Measurements from ENCODE around the gene BPTF.
"Not testable (repeated sequence)": the region's sequence is repeated elsewhere in the genome, so short reads cannot be mapped to it uniquely, and the experiment has no call there.

The BPTF gene

DNA sequence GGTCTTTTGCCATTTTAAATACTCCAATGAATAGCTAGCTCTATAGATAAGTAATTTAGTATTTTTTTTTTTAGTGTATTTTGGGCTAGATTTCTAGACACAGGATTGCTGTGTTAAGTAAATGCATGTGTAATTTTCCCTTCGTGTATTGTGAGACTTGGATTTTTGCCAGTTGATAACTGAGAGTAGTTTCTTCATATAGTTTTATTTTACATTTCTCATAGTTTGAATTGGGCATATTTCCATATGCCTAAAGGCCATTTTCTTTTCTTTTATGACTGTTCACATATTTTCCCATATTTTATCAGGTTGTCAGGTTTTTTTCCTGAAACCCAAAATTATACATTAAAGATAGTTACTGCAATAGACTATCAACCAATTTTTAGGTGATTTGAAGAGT, 59.4 kb downstream of the BPTF start:
- no peak for DNase-seq

DNA sequence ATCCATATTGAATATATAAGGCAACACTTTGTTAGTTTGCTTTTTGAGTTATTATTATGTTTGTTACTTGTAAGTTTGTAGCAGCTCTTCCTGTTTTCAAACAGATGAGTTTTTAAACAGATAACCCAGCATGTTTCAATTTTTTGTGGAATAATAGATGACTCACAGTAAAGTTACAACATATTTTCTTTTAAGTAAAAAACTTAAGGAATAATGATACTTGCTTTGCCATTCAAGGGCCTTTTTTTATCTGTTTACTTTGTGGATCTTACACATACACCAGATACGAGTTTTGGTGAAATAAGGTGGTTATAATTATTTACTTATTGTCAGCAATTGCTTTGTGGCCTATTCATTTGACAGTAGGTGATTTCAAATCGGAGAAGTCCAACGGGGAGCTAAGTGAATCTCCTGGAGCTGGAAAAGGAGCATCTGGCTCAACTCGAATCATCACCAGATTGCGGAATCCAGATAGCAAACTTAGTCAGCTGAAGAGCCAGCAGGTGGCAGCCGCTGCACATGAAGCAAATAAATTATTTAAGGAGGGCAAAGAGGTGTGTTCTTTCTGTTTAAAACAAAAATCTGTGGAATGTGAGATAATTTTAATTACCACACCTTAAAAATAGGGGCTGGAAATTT, 66.3 kb downstream of the BPTF start:
- no peak for DNase-seq

DNA sequence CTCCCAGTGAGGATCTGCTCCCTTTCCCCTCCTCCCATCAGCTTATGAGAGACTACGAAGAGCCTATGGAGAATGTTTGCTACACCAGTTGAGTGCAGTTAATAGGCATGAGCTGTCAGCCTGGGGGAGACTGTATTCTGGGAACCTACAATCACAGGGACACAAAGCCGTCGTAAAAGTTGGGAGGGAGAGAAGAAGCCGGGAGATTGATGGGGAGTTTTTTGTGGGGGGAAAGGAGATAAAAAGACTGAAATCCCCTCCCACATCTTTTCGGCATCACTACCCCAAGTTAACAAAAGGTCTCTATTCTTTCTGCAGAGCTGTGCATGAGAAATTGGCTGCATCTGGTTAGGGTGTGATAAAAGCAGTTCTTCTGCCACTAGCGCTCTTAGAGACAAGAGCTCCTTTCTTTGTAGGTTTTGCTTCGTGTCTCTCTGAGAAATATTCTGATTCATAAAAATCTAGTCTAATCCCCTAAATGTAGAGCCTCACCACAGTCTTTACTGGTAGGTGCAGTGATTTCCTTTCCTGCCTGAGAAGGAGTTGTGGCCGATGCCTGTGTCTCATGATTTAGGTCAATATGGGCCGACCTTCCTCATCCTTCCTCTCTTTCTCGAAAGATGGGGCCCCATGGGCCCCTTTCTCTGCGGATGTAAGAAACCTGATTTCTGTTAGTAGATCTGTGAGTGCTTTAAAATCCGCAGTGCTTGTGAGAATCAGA, 77.4 kb downstream of the BPTF start:
- no peak for DNase-seq

DNA sequence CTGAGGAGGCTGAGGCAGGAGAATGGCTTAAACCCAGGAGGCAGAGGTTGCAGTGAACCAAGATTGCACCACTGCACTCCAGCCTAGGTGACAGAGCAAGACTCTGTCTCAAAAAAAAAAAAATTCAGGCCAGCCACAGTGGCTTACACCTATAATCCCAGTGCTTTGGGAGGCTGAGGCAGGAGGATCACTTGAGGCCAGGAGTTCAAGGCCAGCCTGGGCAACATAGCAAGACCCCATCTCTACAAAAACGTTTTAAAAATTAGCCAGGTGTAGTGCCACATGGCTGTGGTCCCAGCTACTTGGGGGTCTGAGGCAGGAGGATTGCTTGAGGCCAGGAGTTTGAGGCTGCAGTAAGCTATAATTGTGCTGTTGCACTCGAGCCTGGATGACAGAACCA, 80.0 kb downstream of the BPTF start:
- not testable (repeated sequence) for DNase-seq

DNA sequence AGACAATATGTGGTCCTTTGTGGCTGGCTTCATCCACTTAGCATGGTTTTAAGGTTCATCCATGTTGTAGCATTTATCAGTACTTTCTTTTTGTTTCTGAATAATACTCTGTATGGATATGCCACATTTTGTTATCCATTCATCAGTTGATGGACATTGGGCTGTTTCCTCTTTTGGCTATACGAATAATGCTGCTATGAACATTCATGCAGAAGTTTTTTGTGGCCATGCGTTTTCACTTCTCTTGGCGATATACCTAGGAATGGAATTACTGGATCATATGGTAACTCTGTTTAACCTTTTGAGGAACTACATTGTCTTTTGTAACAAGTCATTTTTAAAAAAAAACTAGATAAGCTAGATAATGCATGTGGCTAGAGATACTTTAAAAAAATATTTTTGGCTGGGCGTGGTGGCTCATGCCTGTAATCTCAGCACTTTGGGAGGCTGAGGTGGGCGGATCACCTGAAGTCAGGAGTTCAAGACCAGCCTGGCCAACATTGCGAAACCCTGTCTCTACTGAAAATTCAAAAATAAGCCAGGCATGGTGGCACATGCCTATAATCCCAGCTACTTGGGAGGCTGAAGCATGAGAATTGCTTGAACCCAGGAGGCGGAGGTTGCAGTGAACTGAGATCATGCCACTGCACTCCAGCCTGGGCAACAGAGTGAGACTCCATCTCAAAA, 85.0 kb downstream of the BPTF start:
- not testable (repeated sequence) for DNase-seq

DNA sequence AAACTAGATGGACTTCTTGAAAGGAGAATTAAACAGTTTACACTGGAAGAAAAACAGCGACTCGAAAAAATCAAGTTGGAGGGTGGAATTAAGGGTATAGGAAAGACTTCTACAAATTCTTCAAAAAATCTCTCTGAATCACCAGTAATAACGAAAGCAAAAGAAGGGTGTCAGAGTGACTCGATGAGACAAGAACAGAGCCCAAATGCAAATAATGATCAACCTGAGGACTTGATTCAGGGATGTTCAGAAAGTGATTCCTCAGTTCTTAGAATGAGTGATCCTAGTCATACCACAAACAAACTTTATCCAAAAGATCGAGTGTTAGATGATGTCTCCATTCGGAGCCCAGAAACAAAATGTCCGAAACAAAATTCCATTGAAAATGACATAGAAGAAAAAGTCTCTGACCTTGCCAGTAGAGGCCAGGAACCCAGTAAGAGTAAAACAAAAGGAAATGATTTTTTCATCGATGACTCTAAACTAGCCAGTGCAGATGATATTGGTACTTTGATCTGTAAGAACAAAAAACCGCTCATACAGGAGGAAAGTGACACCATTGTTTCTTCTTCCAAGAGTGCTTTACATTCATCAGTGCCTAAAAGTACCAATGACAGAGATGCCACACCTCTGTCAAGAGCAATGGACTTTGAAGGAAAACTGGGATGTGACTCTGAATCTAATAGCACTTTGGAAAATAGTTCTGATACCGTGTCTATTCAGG, 85.9 kb downstream of the BPTF start:
- DNase-seq: no peak

DNA sequence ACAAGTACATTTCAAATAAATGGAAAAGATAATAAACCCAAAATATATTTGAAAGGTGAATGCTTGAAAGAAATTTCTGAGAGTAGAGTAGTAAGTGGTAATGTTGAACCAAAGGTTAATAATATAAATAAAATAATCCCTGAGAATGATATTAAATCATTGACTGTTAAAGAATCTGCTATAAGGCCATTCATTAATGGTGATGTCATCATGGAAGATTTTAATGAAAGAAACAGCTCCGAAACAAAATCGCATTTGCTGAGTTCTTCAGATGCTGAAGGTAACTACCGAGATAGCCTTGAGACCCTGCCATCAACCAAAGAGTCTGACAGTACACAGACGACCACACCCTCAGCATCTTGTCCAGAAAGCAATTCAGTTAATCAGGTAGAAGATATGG, 86.8 kb downstream of the BPTF start:
- DNase-seq: no peak

DNA sequence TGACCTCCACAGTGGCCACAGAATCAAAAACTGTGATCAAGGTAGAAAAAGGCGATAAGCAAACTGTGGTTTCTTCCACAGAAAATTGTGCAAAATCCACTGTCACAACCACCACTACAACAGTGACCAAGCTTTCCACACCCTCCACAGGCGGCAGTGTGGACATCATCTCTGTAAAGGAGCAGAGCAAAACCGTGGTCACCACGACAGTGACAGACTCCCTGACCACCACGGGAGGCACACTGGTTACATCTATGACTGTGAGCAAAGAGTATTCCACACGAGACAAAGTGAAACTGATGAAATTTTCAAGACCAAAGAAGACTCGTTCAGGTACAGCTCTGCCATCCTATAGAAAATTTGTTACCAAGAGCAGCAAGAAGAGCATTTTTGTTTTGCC, 87.4 kb downstream of the BPTF start:
- no peak for DNase-seq

DNA sequence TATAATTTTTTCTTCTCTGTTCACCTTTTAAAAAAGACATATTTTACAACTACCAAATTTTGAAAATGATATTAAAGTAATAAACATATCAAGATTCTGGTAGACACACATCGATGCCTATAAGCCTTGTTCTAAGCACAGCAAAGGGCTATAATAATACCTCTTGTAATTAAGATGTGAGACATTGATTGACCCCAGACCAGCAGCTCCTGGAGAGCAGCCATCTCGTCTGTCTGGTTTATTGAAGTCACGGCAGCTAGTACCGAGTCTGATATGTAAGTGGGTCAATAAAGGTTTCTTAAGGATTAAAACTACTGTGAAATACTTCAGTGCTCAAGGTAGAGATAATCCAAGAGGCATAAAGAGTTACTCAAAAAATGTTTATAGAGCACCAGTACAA, 94.9 kb downstream of the BPTF start:
- no peak for DNase-seq

DNA sequence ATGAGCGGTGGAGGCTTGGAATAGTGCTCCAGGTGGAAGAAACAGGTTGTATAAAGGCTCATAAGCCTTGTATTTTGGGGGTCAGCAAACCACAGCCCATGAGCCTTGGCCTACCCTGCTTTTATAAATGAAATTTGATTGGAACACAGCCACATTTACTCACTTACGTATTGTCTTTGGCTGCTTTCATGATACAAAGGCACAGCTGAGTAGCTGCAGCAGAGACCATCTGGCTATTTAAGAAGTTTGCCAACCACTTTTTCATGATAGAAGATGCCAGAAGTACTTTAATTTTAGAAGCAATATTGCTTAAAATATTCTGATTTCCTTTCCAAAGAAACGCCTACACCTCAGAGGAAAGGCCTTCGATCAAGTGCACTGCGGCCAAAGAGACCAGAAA, 97.2 kb downstream of the BPTF start:
- no peak for DNase-seq

DNA sequence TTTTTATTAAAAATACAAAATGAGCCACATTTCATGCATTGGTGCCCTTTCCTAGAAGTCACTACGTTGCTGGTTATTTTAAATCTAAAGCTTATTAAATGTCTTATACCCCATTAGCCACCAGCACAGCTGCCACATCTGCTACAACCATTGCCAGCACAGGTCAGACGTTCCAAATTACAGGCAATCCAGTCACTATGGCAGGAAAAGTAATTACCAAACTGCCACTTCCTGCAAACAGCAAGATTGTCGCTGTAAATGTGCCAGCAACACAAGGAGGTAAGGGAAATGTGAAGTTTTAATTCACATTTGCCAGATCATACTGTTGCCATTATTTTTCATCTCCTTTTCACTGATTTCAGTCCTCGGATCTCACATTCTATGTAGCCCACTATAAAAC, 103.5 kb downstream of the BPTF start:
- DNase-seq: not testable (repeated sequence)

DNA sequence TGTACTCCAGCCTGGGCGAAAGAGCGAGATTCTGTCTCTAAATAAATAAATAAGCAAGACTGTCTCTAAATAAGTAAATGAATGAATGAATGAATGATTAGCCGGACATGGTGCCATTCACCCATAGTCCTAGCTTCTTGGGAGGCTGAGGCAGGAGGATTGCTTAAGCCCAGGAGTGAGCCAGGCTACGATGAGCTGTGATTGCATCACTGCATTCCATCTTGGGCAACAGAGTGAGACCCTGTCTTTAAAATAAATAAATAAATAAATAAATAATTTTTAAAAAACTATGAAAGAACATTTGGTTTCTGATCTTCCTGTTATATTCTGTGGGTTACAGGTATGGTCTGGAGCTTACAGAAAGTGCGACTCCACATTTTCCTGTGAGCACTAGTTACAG, 105.9 kb downstream of the BPTF start:
- no peak for DNase-seq

DNA sequence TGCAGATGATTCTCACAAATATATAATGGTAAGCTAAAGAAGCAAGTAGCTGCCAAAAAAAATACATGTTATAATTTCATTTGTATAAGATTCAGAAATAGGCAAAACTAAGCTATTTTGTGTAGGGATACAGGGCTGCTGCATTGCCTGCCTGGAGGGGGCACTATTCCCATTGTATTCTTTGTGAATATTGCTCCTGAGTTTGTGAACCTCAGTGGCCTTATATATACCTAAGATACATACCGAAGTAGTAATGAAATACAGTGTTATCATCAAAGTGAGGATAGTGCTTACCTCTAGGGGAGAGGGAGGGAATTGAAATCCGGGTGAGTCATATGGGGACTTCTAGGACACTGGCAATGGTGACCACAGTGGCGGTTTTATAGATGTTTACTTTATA, 117.5 kb downstream of the BPTF start:
- no peak for DNase-seq

DNA sequence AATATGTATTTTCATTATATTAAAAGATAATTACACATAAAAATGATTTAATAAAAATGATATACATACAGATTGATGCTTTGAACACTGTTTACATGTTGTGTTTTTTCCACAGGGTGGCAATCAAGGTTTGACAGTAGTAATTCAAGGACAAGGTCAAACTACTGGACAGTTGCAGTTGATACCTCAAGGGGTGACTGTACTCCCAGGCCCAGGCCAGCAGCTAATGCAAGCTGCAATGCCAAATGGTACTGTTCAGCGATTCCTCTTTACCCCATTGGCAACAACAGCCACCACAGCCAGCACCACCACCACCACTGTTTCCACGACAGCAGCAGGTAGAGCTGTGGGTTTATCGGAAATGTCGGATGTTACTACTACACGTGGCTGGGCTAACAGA, 118.7 kb downstream of the BPTF start:
- no peak for DNase-seq

DNA sequence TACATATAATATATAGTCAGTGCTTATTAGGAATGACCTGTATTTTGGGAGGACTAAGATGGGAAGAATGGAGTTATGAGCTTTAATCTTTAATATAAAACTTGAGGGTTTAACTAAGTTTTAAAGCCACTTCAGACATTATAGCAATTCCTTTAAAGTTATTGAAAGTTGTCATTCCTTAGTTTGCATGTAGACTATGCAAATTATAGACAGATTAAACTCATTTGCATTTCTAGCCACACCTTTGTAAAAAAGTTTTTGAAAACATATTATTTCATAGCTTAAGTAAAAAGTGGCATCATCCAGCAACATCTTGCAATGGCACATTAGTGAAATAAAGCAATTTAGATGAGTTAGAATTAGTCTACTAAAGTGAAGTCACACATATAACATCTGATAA, 121.2 kb downstream of the BPTF start:
- no peak for DNase-seq

DNA sequence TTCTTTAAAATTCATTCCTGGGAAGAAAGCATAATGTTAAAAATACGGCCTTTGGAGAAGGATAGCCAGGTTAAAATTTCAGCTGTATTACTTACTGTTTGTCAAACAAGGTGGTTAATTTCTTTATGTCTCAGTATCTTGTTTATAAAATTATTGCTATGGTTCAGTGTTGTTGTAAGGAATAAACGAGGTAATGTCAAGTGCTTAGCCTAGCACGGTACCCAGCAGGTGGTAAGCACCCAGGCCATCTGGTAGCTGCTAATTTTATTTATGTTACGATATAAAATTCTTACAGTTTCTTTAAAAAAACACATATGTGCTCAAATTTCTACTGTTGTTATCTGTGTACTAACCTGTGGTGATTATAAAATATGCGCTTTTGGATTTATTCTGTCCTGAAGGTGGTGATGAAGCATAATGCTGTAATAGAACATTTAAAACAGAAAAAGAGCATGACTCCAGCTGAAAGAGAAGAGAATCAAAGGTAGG, 122.1 kb downstream of the BPTF start:
- no peak for DNase-seq

DNA sequence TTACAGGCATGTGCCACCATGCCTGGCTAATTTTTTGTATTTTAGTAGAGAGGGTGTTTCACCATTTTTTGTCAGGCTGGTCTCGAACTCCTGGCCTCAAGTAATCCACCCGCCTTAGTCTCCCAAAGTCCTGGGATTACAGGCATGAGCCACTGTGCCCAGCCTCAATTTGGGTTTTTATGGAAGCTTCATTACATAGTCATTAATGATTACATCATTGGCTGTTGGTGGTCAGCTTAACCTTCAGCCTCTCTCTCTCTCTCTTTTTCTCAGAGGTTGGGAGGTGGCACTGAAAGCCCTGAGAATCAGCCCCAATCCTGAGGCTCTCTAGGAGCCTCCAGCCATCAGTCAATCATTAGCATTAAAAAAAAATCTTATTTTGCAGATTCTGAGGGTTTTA, 125.6 kb downstream of the BPTF start:
- no peak for DNase-seq

DNA sequence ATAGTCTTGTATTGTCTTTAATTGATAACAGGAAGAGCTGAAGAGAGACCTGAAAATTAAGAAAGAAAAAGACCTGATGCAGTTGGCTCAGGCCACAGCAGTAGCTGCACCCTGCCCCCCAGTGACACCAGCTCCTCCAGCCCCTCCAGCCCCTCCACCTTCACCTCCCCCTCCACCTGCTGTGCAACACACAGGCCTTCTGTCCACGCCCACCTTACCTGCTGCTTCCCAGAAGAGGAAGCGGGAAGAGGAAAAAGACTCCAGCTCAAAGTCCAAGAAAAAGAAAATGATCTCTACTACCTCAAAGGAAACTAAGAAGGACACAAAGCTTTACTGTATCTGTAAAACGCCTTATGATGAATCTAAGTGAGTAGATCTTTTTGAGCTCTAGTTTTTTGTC, 134.2 kb downstream of the BPTF start:
- DNase-seq: no peak

DNA sequence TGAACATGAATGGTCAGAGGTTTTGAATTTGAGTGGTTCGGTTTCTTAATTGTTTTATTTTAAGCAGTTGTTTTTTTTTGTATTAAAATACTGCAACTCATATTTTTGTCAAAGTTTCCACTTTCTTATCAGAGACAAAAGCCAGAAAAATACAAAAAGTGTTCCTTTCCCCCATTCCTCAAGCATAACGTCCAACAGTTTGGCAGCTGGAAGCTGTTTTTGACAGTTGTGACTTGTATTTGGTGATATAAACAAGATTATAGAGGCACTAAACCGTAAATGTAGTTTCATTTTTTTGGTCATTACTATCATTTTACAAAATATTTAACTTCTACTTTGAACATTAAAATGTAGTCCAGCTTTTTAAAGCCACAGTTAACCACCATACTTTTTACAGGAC, 135.0 kb downstream of the BPTF start:
- not testable (repeated sequence) for DNase-seq

DNA sequence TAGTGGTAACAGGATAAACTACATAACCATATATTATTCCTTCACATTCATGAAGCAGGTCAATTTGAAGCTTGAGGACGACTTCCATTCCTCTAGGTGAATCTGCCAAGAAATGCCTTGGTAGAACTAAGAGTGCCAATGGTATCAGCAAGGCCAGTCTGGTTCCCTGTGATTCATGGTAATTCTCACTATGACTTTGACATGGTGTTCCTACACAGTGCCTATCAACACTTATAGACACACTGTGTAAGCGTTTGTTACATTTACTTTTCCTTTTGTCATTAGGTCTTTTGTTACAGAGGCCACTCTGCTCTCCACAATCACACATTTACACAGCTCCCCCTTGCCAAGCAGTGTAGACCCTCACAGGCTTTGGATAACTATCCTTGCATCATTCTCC, 136.9 kb downstream of the BPTF start:
- not testable (repeated sequence) for DNase-seq

DNA sequence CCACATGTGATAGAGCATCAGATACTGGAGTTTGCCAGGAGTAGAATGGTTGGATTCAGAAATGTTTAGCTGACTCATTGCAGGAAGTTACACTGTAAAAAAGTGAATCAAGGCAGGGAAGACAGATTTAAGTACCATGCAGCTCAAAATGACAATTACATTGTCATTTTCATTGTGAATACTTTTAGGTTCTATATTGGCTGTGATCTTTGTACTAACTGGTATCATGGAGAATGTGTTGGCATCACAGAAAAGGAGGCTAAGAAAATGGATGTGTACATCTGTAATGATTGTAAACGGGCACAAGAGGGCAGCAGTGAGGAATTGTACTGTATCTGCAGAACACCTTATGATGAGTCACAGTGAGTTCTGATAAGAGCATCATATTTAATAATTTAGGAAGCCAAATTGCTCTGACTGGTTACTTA, 137.9 kb downstream of the BPTF start:
- DNase-seq: peak; percentile 50

DNA sequence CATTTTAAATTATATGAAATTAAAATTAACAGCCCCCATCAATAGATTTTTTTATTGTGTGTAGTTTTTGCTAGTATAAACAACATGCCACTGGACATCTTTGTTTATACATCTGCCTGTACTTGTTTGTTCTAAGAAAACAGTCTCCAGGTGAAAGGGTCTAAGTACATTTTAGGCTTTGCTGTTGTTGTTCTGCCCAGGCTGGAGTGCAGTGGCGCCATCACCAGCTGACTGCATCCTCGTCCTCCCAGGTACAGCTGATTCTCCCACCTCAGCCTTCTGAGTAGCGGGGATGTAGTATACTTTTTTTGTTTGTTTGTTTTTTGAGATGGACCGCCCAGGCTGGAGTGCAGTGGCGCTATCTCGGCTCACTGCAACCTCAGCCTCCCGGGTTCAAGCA, 145.5 kb downstream of the BPTF start:
- no peak for DNase-seq

DNA sequence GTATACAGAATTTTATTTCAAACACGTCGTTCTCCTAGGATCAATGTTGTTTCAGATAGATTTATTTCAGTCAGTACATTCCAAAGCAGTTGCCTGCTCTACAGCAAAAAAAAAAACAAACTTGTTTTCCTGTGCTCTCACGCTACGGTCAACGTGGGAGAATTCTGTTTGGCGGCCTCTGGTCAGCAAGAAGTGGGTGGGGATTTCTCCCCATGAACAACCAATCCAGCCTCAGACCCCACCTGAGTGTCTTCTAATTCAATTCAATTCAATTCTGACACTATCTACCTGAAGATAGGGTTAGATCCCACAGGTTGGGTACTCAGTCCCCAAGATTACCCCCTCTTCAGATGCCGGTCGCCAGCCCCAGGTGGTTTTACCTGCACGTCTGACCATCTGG, 148.9 kb downstream of the BPTF start:
- no peak for DNase-seq

Measured in NCI-H1048 (cell line).